Measurements from ENCODE around the gene SAPCD2.

DNA sequence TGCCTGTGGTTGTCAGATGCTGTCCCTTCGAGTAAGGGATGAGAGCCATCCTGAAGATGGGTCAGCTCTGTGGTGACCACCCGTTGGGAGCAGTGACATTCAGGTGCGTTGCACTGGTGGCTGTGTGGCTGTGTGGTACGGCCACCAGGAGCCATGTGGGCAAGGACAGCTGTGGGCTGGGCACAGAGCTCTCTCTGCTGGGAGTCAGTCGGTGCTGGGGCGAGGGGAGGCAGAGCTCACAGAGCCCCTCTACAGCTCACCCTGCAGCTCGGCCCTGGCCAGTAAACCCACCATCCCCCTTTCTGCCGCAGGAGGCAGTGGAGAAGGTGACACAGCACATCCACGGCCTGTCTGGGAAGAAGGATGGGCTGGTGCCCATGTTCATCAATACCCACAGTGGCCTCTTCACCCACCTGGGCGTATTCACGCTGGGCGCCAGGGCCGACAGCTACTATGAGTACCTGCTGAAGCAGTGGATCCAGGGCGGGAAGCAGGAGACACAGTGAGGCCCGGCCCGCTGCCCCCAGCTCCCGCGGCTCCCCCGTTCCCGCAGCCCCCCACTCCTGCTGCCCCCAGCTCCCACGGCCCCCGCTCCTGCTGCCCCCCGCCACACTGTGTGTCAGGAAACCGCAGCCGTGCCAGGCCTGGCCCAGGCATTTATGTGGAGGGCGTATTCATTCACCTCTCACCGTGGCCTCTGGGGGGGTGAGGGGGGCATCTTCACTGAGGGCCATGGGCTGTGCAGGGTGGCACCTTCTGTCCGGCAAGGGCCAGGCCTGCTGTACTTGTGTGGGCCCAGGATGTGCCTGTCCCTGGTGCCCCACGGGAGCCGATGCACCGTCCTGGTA is 35.7 kb upstream of the SAPCD2 start:
- no peak for TF ChIP-seq EZH2 (IDR thresholded peaks at IDR 0.05; ENCODE audit: borderline replicate concordance, insufficient read depth, low read length, poor library complexity, severe bottlenecking)
- TF ChIP-seq CTCF (IDR thresholded peaks at IDR 0.05; ENCODE audit: poor library complexity, severe bottlenecking): no peak
- TF ChIP-seq POLR2AphosphoS5 (IDR thresholded peaks at IDR 0.05): no peak
